Prostate gland (tissue), 2 donors: ENCODE data around the gene MFAP3L. TPM values are rescaled to one million over a fixed set of nuclear protein-coding genes. Genes with fewer than 3 reads are reported as not detected.

ENCODE experiments used
- DNase-seq: peaks from one replicate; pipeline ENCODE4 v3.0.0-alpha.2; 2019; ENCODE audit warnings: low spot score
- H3K27ac ChIP-seq, 2 donors: fragments of 200-600 bp; sonication (generic); 2 replicates each; pipeline ENCODE4 v1.5.1; 2017 to 2019
- H3K27me3 ChIP-seq: fragments of 200-600 bp; sonication (generic); replicated peaks from 2 replicates; pipeline ENCODE4 v1.5.1; 2019; ENCODE audit not compliant: insufficient read depth
- H3K36me3 ChIP-seq, 2 donors: fragments of 200-600 bp; sonication (generic); 1 replicate in 1 of 2; 2 replicates in 1 of 2; pipeline versions ENCODE4 v1.5.1 to v1.8.1; 2017 to 2019
- H3K4me1 ChIP-seq: fragments of 200-600 bp; sonication (generic); replicated peaks from 2 replicates; pipeline ENCODE4 v1.5.1; 2019
- H3K4me3 ChIP-seq, 2 donors: fragments of 200-600 bp; sonication (generic); 2 replicates each; pipeline ENCODE4 v1.5.1; 2017 to 2019
- H3K9me3 ChIP-seq: fragments of 200-600 bp; sonication (generic); 2 replicates; pipeline ENCODE4 v1.5.1; 2017
- POLR2A ChIP-seq: fragments of 450-650 bp; IDR thresholded peaks from one replicate; pipeline ENCODE4 v1.6.1; 2016; ENCODE audit warnings: antibody characterized with exemption, mild to moderate bottlenecking
- POLR2AphosphoS5 ChIP-seq: sonication (generic); formaldehyde crosslinking; IDR thresholded peaks from one replicate; pipeline ENCODE4 v1.6.1; 2017; ENCODE audit warnings: antibody characterized with exemption
- WGBS: methylation state at CpG from one replicate; pipeline ENCODE4 v1.1.5; 2018; 5-methylcytosine and 5-hydroxymethylcytosine counted together
- intact Hi-C: fragments of 100-400 bp; cut with DNase I; formaldehyde crosslinking; loops from one replicate; pipeline ENCODE4 v1.14.2; 2022
- total RNA-seq, 2 donors: library from RNA; depleted of rRNA; stranded (reverse); fragments of >200 nt; gene quantifications; one replicate each; pipeline ENCODE4 v1.1.0, GENCODE V29; 2016
- TF ChIP-seq, protein P1 (sequence below), 4 experiments: fragments of 200-600 bp in 2 of 4; fragments of 450-650 bp in 2 of 4; sonication (generic) in 2 of 4; IDR thresholded peaks; 1 replicate in 3 of 4; 2 replicates in 1 of 4; pipeline ENCODE4 v1.5.1; 2016 to 2019; ENCODE audit warnings: antibody characterized with exemption in 4 of 4, mild to moderate bottlenecking in 2 of 4, moderate library complexity in 2 of 4

The MFAP3L gene
- total RNA-seq, 2 donors from 2014 or later: 10.0 to 32.2 TPM

DNA sequence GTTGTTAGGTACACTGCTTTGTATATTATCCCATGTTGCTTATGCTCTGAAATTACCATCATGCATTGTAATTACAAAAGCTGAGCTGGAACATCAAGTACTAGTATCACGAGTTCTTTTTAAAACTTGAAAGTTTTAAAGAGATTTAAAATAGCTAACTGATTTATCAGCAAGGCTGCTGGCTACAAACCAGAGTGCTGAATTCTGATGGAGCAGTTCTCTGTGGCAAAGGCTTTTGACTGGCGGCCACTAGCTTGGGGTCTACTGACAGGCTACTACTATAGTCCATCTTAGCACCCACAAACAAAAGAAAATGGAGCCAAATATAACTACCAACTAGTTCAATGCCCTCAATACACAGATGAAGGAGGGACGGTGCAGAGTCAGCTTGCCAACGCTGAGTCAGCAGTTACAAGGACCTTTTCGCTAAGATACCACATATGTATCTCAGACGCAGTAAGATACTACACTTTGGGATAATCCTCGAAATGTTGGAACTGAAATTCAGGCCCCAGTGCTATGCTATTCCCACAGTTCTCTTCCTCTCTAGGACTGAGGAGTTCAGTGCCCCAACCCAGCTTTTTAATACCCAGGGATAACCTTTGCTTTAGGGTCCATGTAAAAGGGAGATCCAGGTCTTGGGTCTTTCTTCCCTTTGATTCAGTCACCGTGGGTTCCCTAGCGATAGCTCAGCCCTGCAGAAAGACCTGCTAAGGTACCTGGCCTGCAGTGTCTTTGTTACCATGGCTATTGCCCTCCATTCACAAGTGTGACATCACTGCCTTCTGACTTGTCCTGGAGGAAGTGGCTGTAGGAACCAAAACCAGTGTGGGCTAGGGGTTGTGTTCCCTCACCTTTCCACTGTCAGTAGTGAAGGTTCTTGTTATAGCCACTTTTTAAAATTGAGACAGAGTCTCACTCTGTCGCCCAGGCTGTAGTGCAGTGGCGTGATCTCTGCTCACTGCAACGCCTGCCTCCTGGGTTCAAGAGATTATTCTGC, 22.8 kb downstream of the MFAP3L start:
- Histone ChIP-seq H3K4me1 (no peaks in the 10 kb centered on the region), H3K9me3 (no peaks in the 10 kb centered on the region), H3K27me3 (no peaks in the 10 kb centered on the region), H3K4me3 (no peak overlapping the region), H3K36me3 (no peaks in the 10 kb centered on the region), H3K27ac (no peak overlapping the region)
- DNase-seq: no peak
- WGBS: 89% methylated on average over 12 of the region's 12 CpGs
- TF ChIP-seq, protein P1, sequence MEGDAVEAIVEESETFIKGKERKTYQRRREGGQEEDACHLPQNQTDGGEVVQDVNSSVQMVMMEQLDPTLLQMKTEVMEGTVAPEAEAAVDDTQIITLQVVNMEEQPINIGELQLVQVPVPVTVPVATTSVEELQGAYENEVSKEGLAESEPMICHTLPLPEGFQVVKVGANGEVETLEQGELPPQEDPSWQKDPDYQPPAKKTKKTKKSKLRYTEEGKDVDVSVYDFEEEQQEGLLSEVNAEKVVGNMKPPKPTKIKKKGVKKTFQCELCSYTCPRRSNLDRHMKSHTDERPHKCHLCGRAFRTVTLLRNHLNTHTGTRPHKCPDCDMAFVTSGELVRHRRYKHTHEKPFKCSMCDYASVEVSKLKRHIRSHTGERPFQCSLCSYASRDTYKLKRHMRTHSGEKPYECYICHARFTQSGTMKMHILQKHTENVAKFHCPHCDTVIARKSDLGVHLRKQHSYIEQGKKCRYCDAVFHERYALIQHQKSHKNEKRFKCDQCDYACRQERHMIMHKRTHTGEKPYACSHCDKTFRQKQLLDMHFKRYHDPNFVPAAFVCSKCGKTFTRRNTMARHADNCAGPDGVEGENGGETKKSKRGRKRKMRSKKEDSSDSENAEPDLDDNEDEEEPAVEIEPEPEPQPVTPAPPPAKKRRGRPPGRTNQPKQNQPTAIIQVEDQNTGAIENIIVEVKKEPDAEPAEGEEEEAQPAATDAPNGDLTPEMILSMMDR (IDR thresholded peaks at IDR 0.05): no peak
- no peak for TF ChIP-seq POLR2AphosphoS5
- TF ChIP-seq POLR2A: no peak
- intact Hi-C loops: no loop called here

GRCh38 chr4:170001745-170002267, 24.4 kb downstream of the MFAP3L start:
- H3K27me3 ChIP-seq: no peaks in the 10 kb centered on the region
- no peaks in the 10 kb centered on the region for H3K4me1 ChIP-seq
- no peak for DNase-seq
- intact Hi-C loops: no loop called here
- H3K27ac ChIP-seq: no peak overlapping the region
- H3K36me3 ChIP-seq: no peaks in the 10 kb centered on the region
- H3K9me3 ChIP-seq: no peaks in the 10 kb centered on the region
- TF ChIP-seq, protein P1 (IDR thresholded peaks at IDR 0.05): no peak
- TF ChIP-seq POLR2AphosphoS5: no peak
- TF ChIP-seq POLR2A: no peak
- no peak overlapping the region for H3K4me3 ChIP-seq
- WGBS: 56% methylated on average over 5 of the region's 5 CpGs

DNA sequence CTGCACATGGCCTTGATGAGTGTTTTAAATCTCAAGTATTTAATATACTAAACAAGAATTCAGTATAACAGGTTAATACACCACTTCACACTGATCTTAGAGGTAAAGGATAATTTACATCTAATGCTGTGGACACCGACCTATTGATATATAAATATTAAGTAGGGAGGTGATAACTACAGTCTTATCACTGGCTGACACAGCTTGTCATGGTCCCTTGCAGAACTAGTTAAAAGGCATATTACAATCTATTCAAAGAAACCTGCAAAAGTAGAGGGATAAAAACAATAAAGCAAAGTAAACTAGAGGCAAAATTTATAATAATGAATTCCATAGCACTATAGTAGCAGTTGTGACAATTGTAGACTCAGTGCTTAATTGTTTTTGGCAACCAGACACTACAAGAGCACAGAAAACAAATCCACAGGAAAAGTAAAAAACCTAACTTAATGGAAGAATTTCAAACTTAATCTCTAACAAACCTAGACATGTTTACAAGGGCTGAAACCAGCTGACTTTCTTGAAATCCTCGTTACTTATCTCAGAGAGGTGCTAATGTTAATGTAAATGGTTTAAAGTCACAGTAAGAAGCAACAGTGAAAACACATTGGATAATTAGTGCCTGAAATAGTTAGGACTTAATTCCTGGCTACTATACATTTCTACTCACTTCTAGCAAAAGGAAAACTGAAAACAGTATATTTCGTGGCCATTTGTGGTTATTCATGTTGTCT, 25.0 kb downstream of the MFAP3L start:
- Histone ChIP-seq H3K27me3 (no peaks in the 10 kb centered on the region), H3K4me3 (no peak overlapping the region), H3K36me3 (no peaks in the 10 kb centered on the region), H3K4me1 (no peaks in the 10 kb centered on the region), H3K27ac (no peak overlapping the region), H3K9me3 (no peaks in the 10 kb centered on the region)
- no peak for DNase-seq
- WGBS: 54% methylated on average over 3 of the region's 3 CpGs
- TF ChIP-seq POLR2A (no peak), POLR2AphosphoS5 (no peak)
- TF ChIP-seq, protein P1 (IDR thresholded peaks at IDR 0.05): no peak
- intact Hi-C loops: no loop called here

GRCh38 chr4:169999923-170000322, 26.3 kb downstream of the MFAP3L start:
- no peak overlapping the region for H3K4me3 ChIP-seq
- H3K4me1 ChIP-seq: no peaks in the 10 kb centered on the region
- no peaks in the 10 kb centered on the region for H3K27me3 ChIP-seq
- intact Hi-C loops: no loop called here
- no peak overlapping the region for H3K27ac ChIP-seq
- DNase-seq: no peak
- WGBS: 73% methylated on average over 2 of the region's 2 CpGs
- H3K36me3 ChIP-seq: no peaks in the 10 kb centered on the region
- no peaks in the 10 kb centered on the region for H3K9me3 ChIP-seq
- TF ChIP-seq, protein P1 (IDR thresholded peaks at IDR 0.05): no peak
- no peak for TF ChIP-seq POLR2A
- TF ChIP-seq POLR2AphosphoS5: no peak
